HepG2 (cell line): ENCODE results near the gene LAMB3. TPM values are rescaled to one million over a fixed set of nuclear protein-coding genes. Genes with fewer than 3 reads are reported as not detected.

Source experiments
- ARNT ChIP-seq: fragments of 450-650 bp; IDR thresholded peaks from 2 replicates; pipeline ENCODE4 v1.6.1; 2017
- CCDC6 ChIP-seq: sonication (generic); formaldehyde crosslinking; IDR thresholded peaks from 2 replicates; pipeline ENCODE4 v1.8.1; 2022; ENCODE audit warnings: mild to moderate bottlenecking, missing genetic modification reagents, moderate library complexity
- DBP ChIP-seq: sonication (generic); formaldehyde crosslinking; IDR thresholded peaks from 2 replicates; pipeline ENCODE4 v1.4.0; 2020; ENCODE audit warnings: missing genetic modification reagents; ENCODE audit errors: not compliant biosample characterization
- HIVEP1 ChIP-seq: sonication (generic); formaldehyde crosslinking; IDR thresholded peaks from 2 replicates; pipeline ENCODE4 v1.4.0; 2020; ENCODE audit warnings: mild to moderate bottlenecking, missing genetic modification reagents
- RFX1 ChIP-seq: fragments of 450-650 bp; IDR thresholded peaks from 2 replicates; pipeline ENCODE4 v1.6.1; 2017
- SUZ12 ChIP-seq: fragments of 150-350 bp; IDR thresholded peaks from 2 replicates; pipeline ENCODE4 v1.6.1; 2014; ENCODE audit warnings: low read depth, low read length
- WIZ ChIP-seq: sonication (generic); formaldehyde crosslinking; IDR thresholded peaks from 2 replicates; pipeline ENCODE4 v1.5.1; 2020; ENCODE audit warnings: mild to moderate bottlenecking, missing genetic modification reagents
- ZBTB2 ChIP-seq: sonication (generic); formaldehyde crosslinking; IDR thresholded peaks from 2 replicates; pipeline ENCODE4 v1.8.0; 2022; ENCODE audit warnings: low read depth, missing genetic modification reagents
- ZNF318 ChIP-seq: sonication (generic); formaldehyde crosslinking; IDR thresholded peaks from 2 replicates; pipeline ENCODE4 v1.4.0; 2020; ENCODE audit warnings: mild to moderate bottlenecking, missing genetic modification reagents
- ZNF460 ChIP-seq: sonication (generic); formaldehyde crosslinking; IDR thresholded peaks from 2 replicates; pipeline ENCODE4 v1.5.1; 2020; ENCODE audit warnings: missing genetic modification reagents, mild to moderate bottlenecking, borderline replicate concordance
- ZNF503 ChIP-seq: sonication (generic); formaldehyde crosslinking; IDR thresholded peaks from 2 replicates; pipeline ENCODE4 v1.4.0; 2020; ENCODE audit warnings: missing genetic modification reagents
- ZNF572 ChIP-seq: sonication (generic); formaldehyde crosslinking; IDR thresholded peaks from 2 replicates; pipeline ENCODE4 v1.5.1; 2020; ENCODE audit warnings: mild to moderate bottlenecking, missing genetic modification reagents
- polyA plus RNA-seq, 8 experiments: library from polyadenylated mRNA; depleted of rRNA in 3 of 8; stranded (reverse) in 7 of 8; unstranded in 1 of 8; fragments of >200 nt; fragmentation: Illumina TruSeq in 4 of 8; extraction: Trizol in 4 of 8; gene quantifications; 2 replicates each; pipeline versions ENCODE4 v1.2.1 to v1.2.3, GENCODE V29; 2011 to 2016; ENCODE audit warnings: low read depth in 4 of 8, missing spikeins in 1 of 8, mixed read lengths in 1 of 8; ENCODE audit not compliant: insufficient read depth in 1 of 8
- total RNA-seq, 5 experiments: library from RNA; depleted of rRNA; stranded (reverse); fragments of >200 nt; fragmentation: Illumina TruSeq; extraction: Trizol; gene quantifications; 2 replicates each; pipeline ENCODE4 v1.2.3, GENCODE V29; 2016; ENCODE audit warnings: low read depth in 1 of 5

Gene LAMB3
- total and polyA plus RNA-seq, 2 of the 13 experiments (the other 11 are each of a cell fraction or from before 2014, with no cell fraction given): 0.18 to 0.24 TPM

GRCh38 chr1:209593747-209594146 lies 58.5 kb downstream of the LAMB3 start (continued):
- TF ChIP-seq CCDC6 (CRISPR knock-in tag): no peak
- no peak for TF ChIP-seq ZBTB2
- TF ChIP-seq SUZ12: no peak
- TF ChIP-seq RFX1: no peak
- no peak for TF ChIP-seq ZNF318
- TF ChIP-seq ZNF503 (CRISPR knock-in tag): no peak
- TF ChIP-seq ARNT: no peak
- TF ChIP-seq HIVEP1 (CRISPR knock-in tag): no peak
- TF ChIP-seq ZNF572 (CRISPR knock-in tag): no peak
- TF ChIP-seq WIZ (CRISPR knock-in tag): no peak
- no peak for TF ChIP-seq DBP
- TF ChIP-seq ZNF460 (CRISPR knock-in tag): no peak
